DMS114 treated with DMSO at 0.1 percent for 48 hours (cell line): ENCODE results near the gene ANKMY1.
A peak's percentile ranks its signal among the peaks of the same experiment; 100 is the strongest.

Experiments used
- DNase-seq: peaks from one replicate; lab custom pipeline; 2025; ENCODE audit not compliant: unreplicated experiment; lab: John Stamatoyannopoulos, UW

ANKMY1 gene

DNA sequence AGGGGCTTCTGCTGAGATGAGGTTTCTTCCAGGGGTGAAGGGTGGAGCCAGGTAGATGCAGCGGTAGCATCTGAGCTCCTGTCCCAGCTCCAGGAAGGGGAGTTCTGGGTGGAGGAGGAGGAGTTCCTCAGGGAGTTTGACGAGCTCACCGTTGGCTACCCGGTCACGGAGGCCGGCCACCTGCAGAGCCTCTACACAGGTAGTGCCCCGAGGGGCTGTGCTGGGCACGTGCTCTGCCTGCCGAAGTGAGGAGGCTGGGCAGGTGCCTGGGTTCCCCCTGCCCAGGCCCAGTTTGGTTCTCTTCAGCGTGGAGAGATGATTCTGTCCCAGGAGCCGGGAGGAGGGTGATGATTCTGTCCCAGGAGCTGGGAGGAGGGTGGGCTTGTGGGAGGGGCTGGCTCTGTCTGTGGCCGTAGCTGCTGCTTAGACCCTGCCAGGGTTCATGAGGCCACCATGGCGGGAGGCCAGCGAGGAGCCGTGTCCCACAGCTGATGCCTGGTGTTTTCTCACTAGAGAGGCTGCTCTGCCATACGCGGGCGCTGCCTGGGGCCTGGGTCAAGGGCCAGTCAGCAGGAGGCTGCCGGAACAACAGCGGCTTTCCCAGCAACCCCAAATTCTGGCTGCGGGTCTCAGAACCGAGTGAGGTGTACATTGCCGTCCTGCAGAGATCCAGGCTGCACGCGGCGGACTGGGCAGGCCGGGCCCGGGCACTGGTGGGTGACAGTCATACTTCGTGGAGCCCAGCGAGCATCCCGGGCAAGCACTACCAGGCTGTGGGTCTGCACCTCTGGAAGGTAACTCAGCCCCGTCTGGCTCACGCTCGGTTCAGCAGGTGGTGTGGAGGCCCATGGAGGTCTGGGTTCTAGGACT lies 37.0 kb upstream of the ANKMY1 start:
- DNase-seq, result no peak

DNA sequence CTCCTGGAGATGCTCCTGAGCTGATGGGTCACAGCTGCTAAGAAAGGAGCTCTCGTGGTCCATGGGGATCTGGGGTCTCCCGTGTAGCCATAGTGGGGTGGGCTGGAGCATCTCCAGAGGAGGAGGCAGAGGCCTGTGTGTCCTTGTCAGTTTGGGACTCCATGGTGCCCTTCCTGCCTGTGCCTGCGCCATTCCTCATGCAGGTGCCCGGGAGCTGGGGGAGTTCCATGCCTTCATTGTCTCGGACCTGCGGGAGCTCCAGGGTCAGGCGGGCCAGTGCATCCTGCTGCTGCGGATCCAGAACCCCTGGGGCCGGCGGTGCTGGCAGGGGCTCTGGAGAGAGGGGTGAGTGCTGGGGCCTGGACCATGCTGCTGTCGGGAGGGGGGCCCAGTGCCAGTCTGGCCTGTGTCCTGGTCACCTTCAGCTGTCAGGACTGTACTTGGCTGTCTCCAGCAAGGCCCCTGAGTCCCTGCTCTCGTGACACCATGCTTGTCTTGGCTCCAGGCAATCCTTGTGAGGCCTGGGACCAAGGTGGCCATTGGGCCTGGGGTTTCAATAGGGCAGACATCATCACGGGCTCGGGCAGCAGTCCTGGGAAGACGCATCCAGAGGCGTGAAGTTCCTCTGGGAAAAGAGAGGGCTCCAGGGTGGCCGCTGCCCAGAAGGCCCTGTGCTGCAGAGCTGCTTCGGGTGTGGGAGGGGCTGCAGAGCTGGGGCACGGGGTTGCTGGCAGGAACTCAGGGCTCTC lies 36.1 kb upstream of the ANKMY1 start:
- DNase-seq, result no peak

DNA sequence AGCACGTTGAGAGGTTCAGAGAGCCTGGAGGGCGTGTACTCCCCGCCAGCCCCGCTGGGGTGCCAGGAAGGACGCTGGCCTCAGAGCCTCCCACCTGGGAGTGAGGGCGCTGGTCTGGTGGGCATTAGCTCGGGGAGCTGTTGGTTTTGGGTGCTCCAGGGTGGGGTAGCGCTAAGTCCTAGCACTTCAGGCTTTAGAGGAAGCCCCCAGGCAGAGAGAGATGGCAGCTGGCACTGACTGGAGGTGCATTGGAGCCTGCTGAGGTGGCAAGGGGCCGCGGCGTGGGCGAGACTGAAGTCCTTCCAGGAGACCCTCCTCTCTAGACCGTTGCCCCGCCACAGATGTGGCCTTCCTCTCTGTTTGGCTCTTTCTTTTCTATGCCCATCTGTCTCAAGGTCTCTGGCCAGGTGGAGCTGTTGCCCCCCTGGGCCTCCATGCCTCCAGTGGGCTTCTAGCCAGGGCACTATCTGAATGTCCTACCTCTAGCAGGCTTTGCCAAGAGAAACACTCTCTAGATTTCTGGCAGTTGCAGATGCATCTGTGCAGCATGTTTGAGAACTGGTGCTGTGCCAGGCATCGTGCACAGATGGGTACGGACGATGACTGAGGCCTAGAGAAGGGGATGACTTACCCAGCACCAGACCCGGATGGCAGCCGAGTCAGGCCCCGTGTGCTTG lies 35.4 kb upstream of the ANKMY1 start:
- no peak for DNase-seq

DNA sequence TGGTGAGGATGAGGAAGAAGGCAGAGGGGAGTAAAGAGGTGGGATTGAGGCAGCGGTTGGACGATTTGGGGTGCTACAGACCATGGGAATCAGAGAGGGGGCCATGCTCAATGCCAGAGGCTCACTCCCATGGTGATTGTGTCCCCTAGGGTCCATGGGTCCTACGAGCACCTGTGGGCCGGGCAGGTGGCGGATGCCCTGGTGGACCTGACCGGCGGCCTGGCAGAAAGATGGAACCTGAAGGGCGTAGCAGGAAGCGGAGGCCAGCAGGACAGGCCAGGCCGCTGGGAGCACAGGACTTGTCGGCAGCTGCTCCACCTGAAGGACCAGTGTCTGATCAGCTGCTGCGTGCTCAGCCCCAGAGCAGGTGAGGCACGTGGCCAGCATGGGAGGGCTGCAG lies 34.0 kb upstream of the ANKMY1 start:
- no peak for DNase-seq

DNA sequence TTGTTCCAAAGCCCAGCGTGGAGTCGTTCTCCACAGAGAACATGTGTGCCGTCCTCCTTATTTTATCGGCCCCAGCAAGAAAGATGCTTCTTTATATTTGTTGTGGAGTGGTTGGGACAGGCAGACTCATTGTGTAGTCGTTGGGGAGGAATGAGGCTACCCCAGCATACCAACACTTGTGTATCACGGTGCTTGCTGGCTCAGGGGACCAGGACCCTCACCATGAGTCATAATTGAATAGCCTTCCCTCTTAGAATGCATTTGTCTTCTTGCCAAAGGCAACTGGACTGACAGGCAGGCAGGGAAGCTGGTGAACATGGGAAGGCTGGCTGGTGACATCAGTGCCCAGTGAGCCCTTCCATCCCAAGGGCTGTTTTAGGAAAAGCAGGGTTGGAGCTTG lies 33.4 kb upstream of the ANKMY1 start:
- no peak for DNase-seq

DNA sequence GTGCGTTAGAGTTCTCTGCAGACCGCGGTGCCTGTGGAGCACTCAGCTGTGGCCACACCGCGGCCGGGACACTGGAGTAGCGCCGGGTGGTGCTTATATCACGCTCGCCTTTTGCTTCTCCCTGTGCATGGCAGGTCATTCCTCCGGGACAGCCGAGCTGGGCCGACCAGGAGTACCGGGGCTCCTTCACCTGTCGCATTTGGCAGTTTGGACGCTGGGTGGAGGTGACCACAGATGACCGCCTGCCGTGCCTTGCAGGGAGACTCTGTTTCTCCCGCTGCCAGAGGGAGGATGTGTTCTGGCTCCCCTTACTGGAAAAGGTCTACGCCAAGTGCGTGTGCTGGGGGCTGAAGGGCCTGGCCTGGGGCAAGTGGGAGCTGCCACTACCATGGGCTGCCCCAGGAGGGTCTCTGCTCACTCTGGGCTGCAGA lies 32.9 kb upstream of the ANKMY1 start:
- no peak for DNase-seq

DNA sequence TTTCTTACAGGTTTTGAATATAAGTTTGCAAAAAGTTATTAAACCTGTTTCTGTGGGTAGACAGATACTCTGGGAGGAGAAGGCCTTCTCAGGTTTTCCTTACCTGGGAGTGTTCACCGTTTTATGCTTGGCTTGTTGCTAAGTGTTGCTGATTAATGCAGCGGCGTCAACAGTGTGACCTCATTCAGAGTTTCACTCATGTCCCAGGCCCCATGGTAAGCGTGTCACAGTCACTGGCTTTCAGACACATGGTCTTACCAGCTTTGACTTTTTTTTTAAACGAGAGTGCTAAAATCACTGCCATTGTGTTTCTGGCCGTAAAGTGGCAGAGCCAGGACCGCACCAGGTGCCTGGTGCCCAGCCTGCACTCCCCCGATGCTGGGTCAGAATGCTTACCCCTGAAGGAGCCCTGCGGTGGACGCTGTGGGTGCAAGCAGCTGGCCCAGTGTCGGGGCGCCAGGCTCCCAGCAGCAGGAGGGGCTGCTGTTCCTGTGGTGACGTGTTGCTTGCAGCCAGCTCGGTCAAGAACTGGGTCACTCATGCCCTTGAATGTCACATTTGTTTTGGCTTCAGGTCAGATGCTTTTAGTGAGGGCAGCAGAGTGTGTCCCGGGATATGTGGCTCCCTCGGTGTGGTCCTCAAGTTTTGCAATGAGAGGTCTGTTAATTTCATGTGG lies 32.2 kb upstream of the ANKMY1 start:
- no peak for DNase-seq

DNA sequence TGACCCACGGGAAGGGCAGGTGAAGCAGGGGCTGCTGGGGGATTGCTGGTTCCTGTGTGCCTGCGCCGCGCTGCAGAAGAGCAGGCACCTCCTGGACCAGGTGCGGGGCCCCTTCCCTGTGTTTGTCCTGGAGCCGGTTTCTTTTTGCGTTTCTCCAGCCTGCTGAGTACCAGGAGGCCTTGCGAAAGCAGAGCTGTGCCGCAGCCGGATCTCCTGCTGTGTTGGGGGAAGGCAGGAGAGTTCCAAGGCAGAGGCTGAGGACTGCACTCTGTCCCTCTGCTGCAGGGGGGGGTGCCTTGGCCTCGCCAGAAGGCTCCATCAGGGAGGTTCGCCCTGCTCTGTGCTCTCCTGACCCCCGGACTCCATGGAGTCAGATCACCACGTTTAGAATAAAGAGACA lies 31.6 kb upstream of the ANKMY1 start:
- no peak for DNase-seq

DNA sequence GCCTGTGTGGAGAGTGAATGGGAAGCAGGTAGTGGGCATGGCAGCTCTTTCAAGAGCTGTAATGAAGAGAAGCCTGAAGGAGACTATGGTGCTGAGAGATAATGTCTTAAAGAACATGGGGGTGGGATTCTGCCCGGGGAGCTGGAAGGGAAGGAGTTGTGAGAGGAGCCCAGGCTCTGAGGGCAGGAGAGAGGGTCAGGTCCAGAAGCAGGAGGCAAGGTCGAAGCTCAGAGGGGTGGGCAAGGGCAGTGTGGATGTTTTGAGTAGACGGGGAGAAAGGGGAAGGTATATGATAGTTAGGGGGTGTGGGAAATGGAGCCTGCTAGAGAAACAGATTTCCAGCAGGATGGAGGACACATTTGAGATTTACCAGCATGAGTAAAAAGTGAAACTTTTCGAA lies 30.9 kb upstream of the ANKMY1 start:
- no peak for DNase-seq

DNA sequence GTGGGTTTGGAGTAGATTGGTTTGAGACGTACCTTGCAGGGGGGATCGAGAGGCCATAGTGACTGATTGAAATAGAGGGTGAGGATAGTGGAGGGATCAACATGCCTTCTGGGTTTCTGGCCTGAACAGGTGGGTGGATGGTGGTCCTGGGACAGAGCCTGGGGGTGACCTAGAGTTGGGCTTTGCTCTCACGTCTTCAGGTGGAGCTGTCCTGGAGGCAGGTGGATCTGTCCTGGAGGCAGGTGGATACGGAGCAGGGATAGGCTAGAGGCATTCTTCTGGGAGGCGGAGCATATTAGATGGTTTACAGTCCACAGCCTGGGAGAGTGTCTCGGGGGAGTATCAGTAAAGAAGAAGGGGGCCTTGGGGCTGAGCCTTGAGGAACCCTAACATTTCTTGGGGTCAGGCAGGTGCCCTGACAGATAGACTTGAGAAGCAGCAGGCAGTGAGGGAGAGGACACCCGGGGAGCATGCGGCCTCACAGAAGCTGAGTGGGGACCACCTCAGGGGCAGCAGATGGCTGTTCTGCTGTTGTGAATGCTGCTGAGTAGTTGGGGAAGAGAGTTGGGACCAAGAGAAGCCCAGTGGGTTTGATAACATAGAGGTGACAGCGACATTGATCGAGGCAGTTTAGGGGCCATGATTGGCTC lies 30.3 kb upstream of the ANKMY1 start:
- DNase-seq, result no peak

DNA sequence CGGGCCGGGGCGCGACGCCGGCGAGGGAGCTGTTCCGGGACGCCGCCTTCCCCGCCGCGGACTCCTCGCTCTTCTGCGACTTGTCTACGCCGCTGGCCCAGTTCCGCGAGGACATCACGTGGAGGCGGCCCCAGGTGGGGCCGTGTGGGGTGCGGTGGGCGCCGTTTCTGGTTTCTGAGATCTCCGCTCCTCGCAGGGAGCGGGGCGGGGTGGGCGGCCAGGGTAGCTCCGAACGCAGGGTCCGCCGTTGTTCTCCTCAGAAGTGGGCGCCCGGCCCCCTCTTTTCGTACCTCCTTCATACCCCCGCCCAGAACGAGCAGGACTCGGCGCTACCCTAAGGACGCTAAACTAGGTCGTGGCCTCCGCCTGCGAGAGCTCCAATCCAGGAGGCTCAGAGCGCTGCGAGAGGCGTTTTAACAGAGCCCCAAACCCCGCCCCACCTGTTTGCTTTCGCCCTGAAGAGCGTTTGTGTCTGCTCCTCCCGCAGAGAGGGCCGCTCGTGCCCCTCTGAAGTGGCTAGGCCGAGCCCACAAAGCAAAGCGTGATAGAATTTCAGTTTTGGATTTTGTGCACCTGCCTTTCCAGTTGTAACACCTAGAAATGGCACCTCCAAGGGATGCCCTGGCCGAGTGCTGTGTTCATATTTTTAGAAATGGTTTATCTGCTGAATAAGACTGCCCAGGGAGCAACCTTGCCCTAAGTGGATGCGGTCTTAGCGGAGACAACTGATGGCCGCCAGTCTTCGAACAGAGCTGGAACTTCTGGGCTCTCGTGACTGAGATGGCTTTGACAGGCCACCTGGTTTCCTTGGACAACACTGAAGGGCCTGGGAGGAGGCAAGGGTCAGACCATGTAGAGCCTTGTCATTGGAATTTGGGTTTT lies 29.4 kb upstream of the ANKMY1 start:
- no peak for DNase-seq

DNA sequence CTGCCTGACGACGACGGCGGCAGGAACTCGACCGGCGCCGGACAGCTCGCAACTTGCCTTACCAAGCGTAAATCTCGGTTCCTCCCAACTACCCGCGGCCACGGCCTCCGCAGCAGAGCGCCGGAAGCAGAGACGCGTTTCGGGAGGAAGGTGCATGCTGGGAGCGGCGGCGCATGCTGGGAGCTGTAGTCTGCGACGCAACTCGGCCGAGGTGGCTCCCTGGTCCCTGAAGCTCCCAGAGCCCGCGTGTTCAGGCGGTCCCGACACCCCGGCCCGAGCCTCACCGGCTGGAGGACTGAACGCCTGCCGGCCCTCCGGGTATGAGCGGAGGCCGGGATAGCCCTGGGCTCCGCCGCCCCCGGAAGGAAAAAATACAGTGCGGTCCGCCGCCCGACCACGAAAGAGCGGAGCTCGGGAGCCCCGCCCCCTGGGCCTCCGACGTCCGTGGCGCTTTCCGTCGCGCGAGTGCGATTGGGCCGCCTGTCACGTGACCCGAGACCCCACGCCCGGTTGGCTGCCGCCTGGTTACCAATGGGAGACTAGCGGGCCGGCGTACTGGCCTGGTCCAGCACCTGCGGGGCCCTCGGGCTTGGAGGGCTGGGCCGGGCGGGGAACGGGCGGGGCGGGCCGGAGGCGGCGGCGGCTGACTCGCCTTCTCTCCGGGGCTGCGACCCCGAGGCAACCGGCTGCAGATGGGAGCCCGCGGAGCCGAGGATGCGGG lies 28.6 kb upstream of the ANKMY1 start, which contains the start of gene CAPN10:
Gene CAPN10 (plus strand): TSS at position 537 of the 721 bp plus-strand sequence. CDS start 178 bp downstream, at position 715.
- peak; percentile 86 for DNase-seq

DNA sequence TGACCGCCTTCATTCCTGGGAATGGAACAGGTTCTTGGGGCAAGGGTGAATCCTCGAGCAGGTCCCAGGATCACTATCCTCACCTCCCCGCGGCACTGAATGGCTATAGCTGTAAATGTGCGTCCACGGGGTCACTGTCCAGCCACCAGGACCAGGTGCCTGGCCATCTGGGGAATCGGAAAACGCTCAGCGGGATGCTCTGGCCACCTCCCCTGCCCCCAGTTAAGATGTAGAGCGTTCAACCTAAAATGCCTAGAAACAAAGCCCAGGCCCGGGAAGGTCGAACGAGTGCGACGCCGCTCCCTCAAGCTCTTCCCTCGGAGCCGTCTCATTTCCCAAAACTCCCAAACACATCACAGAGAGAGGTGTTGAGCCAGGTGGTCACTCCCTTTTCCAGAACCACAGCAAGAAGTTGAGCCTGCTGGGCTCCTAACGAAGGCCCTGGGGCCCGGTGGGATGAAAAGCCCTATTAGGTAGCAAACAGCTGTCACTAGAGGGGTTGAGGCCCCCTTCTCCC lies 28.0 kb upstream of the ANKMY1 start:
- no peak for DNase-seq

DNA sequence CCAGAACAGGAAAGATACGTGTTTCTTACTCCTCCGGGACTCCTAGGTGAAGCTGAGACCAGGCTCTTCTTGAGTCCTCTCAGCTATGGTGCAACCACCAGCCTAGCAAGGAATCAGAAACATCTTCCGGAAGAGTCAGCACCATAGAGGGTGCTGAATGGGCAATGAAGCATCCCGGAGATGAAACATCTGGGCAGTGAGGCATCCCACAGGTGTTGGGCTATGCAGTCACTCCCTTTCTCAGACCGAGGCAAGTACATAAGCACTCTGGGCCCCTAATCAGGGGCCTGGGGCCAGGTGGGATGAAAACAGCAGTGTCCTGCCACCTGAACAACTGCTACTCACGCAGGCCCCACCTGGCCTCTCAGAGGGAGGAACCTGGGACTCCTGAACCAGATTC lies 27.3 kb upstream of the ANKMY1 start:
- DNase-seq, result no peak

DNA sequence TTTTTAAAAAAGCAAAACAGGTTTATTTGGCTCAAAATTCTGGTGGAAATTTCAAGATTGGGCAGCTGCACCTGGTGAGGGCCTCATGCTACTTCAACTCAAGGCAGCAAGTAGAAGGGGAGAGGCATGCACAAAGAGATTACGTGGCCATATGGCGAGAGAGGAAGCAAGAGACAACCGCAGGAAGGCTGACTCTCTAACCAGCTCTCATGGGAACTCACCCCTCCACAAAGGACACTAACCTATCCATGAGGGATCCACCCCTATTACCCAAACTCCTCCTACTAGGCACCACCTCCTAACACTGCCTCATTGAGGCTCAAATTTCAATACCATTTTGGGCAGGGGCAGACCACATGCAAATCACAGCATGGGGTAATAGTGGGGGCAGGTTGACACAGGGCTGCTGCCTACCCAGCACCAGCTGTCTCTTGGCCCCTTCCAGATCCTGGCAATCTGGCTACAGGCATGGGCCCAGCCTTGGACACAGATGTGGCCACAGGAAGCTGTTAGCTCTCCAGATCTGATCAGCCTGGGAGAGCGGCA lies 26.8 kb upstream of the ANKMY1 start:
- DNase-seq, result no peak

DNA sequence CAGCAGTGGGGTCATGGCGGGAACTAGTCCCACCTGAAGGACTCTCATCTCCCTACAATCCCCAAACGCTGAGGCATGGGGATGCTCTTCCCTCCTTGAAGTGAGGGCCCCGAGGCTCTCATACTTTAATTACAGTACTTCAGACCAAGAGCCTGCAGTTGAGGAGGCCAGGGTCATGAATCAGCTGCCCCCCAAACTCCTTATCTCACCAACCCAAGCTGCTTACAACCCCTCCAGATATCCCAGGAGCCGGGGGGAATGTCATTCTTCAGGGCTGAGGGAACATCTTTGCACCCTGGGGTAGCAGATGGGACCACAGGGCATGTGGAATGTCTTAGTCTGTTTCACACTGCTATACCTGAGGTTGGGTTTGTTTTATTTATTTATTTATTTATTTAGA lies 26.0 kb upstream of the ANKMY1 start:
- no peak for DNase-seq

DNA sequence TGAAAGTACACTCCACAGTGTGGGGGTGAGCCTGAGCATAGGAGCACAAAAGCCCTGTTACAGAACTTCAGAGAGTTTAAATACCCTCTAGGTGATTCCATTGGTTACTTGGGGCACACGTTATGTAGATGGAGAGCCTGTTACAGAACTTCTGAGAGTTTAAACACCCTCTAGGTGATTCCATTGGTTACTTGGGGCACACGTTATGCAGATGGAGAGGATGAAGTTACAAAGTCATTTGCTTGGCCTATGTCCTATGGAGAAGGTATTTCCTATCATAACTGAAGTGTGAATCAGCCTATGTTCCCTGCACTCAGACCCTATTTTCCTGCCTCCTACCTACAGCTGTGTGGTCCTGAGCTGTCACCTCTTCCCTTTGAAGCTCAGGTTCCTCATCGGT lies 25.0 kb upstream of the ANKMY1 start:
- no peak for DNase-seq

DNA sequence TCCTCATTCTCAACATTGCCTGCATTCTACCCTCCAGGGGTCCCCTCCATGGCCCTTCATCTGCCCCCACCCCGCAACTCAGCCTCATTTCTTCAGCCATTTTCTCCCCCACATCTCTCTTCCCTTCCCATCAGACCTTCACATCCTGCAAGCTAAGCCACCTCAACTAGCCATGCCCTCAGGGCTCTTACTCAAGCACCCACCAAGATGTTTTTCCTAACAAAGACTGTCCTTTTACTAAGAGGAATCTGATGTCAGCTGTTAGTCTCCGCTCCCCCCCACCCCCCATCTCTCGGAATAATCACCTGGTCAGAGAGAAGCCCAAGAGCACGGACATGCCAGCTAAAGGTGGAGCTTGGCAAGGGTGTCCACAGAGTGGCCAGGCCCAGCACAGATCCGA lies 24.0 kb upstream of the ANKMY1 start:
- DNase-seq, result no peak
